HEK293 (cell line): ENCODE measurements around the gene VTA1.

Experiments used
- CTCF ChIA-PET: fragments of 350-600 bp; formaldehyde crosslinking; extraction: SDS; loops from one replicate; lab custom pipeline; 2021; ENCODE audit warnings: antibody characterized with exemption; lab: Yijun Ruan, JAX
- POLR2A ChIA-PET: fragments of 300-600 bp; formaldehyde crosslinking; extraction: SDS; loops from one replicate; lab custom pipeline; 2020; ENCODE audit warnings: antibody characterized with exemption, inconsistent platforms; lab: Yijun Ruan, JAX
- H3K27ac ChIP-seq: fragments of 200-500 bp; sonication (Bioruptor generic); 2 replicates; pipeline ENCODE4 v1.5.1; 2014; ENCODE audit warnings: low read depth, low read length, control low read depth, inconsistent platforms; ENCODE audit errors: extremely low read depth
- H3K36me3 ChIP-seq, 2 experiments: fragments of 200-500 bp in 1 of 2; sonication (Bioruptor generic) in 1 of 2; 1 replicate in 1 of 2; 2 replicates in 1 of 2; pipeline ENCODE4 v1.5.1; 2014 to 2017; ENCODE audit warnings: inconsistent platforms in 2 of 2, low read length in 2 of 2; ENCODE audit not compliant: control insufficient read depth in 2 of 2, insufficient read depth in 1 of 2
- H3K4me1 ChIP-seq: fragments of 200-500 bp; sonication (Bioruptor generic); 2 replicates; pipeline ENCODE4 v1.5.1; 2014; ENCODE audit warnings: mild to moderate bottlenecking, low read length, inconsistent platforms; ENCODE audit not compliant: control insufficient read depth, insufficient read depth
- H3K4me3 ChIP-seq: 2 replicates; pipeline ENCODE4 v1.5.1; 2011; ENCODE audit warnings: low read depth, mild to moderate bottlenecking, control low read depth, low read length, moderate library complexity
- H3K9me3 ChIP-seq: fragments of 200-500 bp; sonication (Bioruptor generic); 2 replicates; pipeline ENCODE4 v1.5.1; 2014; ENCODE audit warnings: low read depth, low read length, inconsistent platforms; ENCODE audit not compliant: control insufficient read depth, insufficient read depth
- GLI4 ChIP-seq: fragments of 450-650 bp; formaldehyde crosslinking; IDR thresholded peaks from 2 replicates; pipeline ENCODE4 v1.5.1; 2016; ENCODE audit warnings: missing biosample characterization, missing genetic modification characterization
- SCRT2 ChIP-seq: fragments of 450-650 bp; formaldehyde crosslinking; IDR thresholded peaks from 2 replicates; pipeline ENCODE4 v1.5.1; 2016; ENCODE audit warnings: missing biosample characterization, missing genetic modification characterization
- YY1 ChIP-seq: fragments of 450-650 bp; formaldehyde crosslinking; IDR thresholded peaks from 2 replicates; pipeline ENCODE4 v1.5.1; 2018; ENCODE audit warnings: missing biosample characterization, missing genetic modification characterization
- ZNF175 ChIP-seq: fragments of 450-650 bp; formaldehyde crosslinking; IDR thresholded peaks from 2 replicates; pipeline ENCODE4 v1.5.1; 2016; ENCODE audit warnings: missing biosample characterization, missing genetic modification characterization
- ZNF23 ChIP-seq: fragments of 450-650 bp; formaldehyde crosslinking; IDR thresholded peaks from 2 replicates; pipeline ENCODE4 v1.5.1; 2016; ENCODE audit warnings: missing biosample characterization, missing genetic modification characterization, borderline replicate concordance
- ZNF292 ChIP-seq: fragments of 450-650 bp; formaldehyde crosslinking; IDR thresholded peaks from 2 replicates; pipeline ENCODE4 v1.5.1; 2016; ENCODE audit warnings: low read depth, missing biosample characterization, missing genetic modification characterization, borderline replicate concordance
- ZNF391 ChIP-seq: fragments of 450-650 bp; formaldehyde crosslinking; IDR thresholded peaks from 2 replicates; pipeline ENCODE4 v1.5.1; 2016; ENCODE audit warnings: low read depth, missing biosample characterization, missing genetic modification characterization, borderline replicate concordance
- ZNF571 ChIP-seq: fragments of 450-650 bp; formaldehyde crosslinking; IDR thresholded peaks from 2 replicates; pipeline ENCODE4 v1.5.0; 2017; ENCODE audit warnings: missing biosample characterization, missing genetic modification characterization
- ZNF600 ChIP-seq: fragments of 450-650 bp; formaldehyde crosslinking; IDR thresholded peaks from 2 replicates; pipeline ENCODE4 v1.5.1; 2016; ENCODE audit warnings: missing biosample characterization, missing genetic modification characterization
- ZNF610 ChIP-seq: fragments of 450-650 bp; formaldehyde crosslinking; IDR thresholded peaks from 2 replicates; pipeline ENCODE4 v1.5.1; 2016; ENCODE audit warnings: missing biosample characterization, missing genetic modification characterization, borderline replicate concordance
- ZNF747 ChIP-seq: fragments of 450-650 bp; formaldehyde crosslinking; IDR thresholded peaks from 2 replicates; pipeline ENCODE4 v1.5.1; 2016; ENCODE audit warnings: missing biosample characterization, missing genetic modification characterization
- ZNF785 ChIP-seq: fragments of 450-650 bp; formaldehyde crosslinking; IDR thresholded peaks from 2 replicates; pipeline ENCODE4 v1.5.1; 2016; ENCODE audit warnings: missing biosample characterization, missing genetic modification characterization
- TF ChIP-seq, protein P1 (sequence below): fragments of 450-650 bp; formaldehyde crosslinking; IDR thresholded peaks from 2 replicates; pipeline ENCODE4 v1.5.1; 2016; ENCODE audit warnings: missing biosample characterization, missing genetic modification characterization
- TF ChIP-seq, protein P2 (sequence below): fragments of 450-650 bp; formaldehyde crosslinking; IDR thresholded peaks from 2 replicates; pipeline ENCODE4 v1.5.1; 2016; ENCODE audit warnings: missing biosample characterization, missing genetic modification characterization
- TF ChIP-seq, protein P3 (sequence below): fragments of 450-650 bp; formaldehyde crosslinking; IDR thresholded peaks from 2 replicates; pipeline ENCODE4 v1.5.0; 2017; ENCODE audit warnings: missing biosample characterization, missing genetic modification characterization, borderline replicate concordance
- TF ChIP-seq, protein P4 (sequence below): fragments of 450-650 bp; formaldehyde crosslinking; IDR thresholded peaks from 2 replicates; pipeline ENCODE4 v1.5.1; 2016; ENCODE audit warnings: missing biosample characterization, missing genetic modification characterization
- TF ChIP-seq, protein P5 (sequence below): fragments of 450-650 bp; formaldehyde crosslinking; IDR thresholded peaks from 2 replicates; pipeline ENCODE4 v1.5.1; 2016; ENCODE audit warnings: missing biosample characterization, missing genetic modification characterization

The VTA1 gene

DNA sequence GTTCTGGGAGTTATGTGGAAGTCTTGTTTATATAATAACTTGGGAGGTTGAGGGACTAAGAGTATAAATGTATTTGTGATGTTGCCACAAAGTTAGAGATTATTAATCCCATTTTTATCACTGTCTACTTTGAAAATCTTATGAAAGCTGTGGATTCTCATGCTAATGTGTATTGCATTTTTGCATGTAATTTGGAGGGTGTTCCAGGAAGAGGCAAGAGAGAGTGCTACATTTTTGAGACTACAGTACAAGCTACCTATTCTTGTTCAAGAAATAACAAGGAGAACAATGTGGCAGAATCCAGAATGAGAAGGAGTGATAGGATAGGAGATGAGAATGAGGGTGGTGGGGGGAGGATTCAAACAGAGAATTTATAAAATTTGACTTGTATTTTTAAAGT, 34.9 kb downstream of the VTA1 start (continued):
- TF ChIP-seq ZNF600 (no peak), ZNF747 (tag by site-specific recombination) (no peak)
- TF ChIP-seq, protein P1, sequence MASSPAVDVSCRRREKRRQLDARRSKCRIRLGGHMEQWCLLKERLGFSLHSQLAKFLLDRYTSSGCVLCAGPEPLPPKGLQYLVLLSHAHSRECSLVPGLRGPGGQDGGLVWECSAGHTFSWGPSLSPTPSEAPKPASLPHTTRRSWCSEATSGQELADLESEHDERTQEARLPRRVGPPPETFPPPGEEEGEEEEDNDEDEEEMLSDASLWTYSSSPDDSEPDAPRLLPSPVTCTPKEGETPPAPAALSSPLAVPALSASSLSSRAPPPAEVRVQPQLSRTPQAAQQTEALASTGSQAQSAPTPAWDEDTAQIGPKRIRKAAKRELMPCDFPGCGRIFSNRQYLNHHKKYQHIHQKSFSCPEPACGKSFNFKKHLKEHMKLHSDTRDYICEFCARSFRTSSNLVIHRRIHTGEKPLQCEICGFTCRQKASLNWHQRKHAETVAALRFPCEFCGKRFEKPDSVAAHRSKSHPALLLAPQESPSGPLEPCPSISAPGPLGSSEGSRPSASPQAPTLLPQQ (tag by site-specific recombination), result no peak

DNA sequence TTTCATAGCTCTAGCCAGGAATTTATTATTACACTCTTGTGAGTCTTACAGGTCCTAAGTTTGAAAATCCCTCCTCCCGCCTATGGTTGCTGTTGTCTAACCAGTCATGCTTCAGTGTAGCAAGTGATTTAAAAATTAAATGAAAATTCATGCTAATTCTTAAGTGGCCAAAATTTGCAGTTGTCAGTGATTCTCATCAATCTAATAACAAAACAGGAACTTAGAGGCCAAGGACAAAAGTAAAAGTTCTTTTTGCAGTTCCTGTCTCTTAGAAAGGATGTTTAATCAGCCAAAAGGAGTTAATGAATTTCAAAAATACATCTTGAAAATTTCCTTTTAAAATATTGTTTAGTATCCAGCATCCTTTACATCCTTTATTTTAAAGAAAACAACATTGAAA, 36.3 kb downstream of the VTA1 start:
- POLR2A ChIA-PET, result no interaction called here
- H3K36me3 ChIP-seq, result peaks cover under 1 to 6% of the 10 kb centered on the region in 2 experiments; a peak in 1 of 3 replicates
- no peak overlapping the region for H3K4me3 ChIP-seq
- H3K4me1 ChIP-seq, result peaks cover 13% of the 10 kb centered on the region
- H3K9me3 ChIP-seq, result no peaks in the 10 kb centered on the region
- CTCF ChIA-PET, result interaction anchor here (0.6 kb wide), 1 partner anchor 74 kb away, joined by 3 read pairs; no protein-coding TSS in a partner anchor
- H3K27ac ChIP-seq, result no peak overlapping the region
- no peak for TF ChIP-seq ZNF610 (tag by site-specific recombination)
- no peak for TF ChIP-seq ZNF175 (tag by site-specific recombination)
- no peak for TF ChIP-seq ZNF571
- TF ChIP-seq, protein P2, sequence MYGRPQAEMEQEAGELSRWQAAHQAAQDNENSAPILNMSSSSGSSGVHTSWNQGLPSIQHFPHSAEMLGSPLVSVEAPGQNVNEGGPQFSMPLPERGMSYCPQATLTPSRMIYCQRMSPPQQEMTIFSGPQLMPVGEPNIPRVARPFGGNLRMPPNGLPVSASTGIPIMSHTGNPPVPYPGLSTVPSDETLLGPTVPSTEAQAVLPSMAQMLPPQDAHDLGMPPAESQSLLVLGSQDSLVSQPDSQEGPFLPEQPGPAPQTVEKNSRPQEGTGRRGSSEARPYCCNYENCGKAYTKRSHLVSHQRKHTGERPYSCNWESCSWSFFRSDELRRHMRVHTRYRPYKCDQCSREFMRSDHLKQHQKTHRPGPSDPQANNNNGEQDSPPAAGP (tag by site-specific recombination), result no peak
- no peak for TF ChIP-seq ZNF785 (tag by site-specific recombination)
- TF ChIP-seq ZNF23 (tag by site-specific recombination), result no peak

DNA sequence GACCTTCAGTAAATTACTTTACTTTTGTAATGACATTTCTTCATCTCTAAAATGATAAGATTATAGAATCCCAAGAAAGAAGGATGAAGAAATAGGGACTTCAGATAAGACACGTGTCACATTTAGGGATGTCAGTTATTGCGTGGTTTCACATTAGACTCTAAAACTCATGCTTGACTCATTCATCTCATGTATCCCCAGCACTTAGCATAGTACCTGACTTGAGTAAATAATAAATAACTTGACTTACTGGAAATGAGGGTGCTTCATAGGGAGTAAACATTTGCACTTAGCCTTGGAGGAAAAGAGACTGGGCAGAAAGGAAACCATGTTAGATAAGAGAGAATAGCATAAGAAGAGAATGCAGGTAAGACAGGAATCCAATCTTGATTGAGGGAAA, 37.2 kb downstream of the VTA1 start:
- ChIA-PET CTCF (no interaction called here), POLR2A (no interaction called here)
- no peaks in the 10 kb centered on the region for H3K9me3 ChIP-seq
- H3K4me3 ChIP-seq, result no peak overlapping the region
- H3K4me1 ChIP-seq, result peaks cover 13% of the 10 kb centered on the region
- H3K36me3 ChIP-seq, result peaks cover 0 to 9% of the 10 kb centered on the region in 2 experiments; a peak in 1 of 3 replicates
- TF ChIP-seq SCRT2 (no peak), GLI4 (tag by site-specific recombination) (peak; percentile 67; the same call in 1 of the 2 replicates), YY1 (tag by site-specific recombination) (no peak)
- TF ChIP-seq, protein P3, sequence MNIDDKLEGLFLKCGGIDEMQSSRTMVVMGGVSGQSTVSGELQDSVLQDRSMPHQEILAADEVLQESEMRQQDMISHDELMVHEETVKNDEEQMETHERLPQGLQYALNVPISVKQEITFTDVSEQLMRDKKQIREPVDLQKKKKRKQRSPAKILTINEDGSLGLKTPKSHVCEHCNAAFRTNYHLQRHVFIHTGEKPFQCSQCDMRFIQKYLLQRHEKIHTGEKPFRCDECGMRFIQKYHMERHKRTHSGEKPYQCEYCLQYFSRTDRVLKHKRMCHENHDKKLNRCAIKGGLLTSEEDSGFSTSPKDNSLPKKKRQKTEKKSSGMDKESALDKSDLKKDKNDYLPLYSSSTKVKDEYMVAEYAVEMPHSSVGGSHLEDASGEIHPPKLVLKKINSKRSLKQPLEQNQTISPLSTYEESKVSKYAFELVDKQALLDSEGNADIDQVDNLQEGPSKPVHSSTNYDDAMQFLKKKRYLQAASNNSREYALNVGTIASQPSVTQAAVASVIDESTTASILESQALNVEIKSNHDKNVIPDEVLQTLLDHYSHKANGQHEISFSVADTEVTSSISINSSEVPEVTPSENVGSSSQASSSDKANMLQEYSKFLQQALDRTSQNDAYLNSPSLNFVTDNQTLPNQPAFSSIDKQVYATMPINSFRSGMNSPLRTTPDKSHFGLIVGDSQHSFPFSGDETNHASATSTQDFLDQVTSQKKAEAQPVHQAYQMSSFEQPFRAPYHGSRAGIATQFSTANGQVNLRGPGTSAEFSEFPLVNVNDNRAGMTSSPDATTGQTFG (tag by site-specific recombination), result no peak
- no peak overlapping the region for H3K27ac ChIP-seq

DNA sequence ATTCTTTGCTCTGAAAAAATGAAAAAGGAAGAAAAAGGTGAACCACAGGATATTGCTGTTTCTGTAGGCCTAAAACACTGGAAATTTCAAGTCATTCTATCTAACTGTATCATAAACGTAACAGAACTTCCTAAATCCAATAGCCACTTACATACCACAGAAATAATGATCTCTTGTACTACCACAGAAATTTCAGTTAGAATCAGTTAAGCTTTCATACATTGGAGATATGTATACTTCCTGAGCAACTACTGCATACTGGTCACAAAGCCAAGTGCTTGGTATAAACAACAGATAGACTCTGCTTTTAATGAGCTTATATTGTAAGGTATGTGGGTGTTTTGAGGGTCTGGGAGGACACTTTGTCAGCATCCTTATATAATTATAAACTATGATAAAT, 38.6 kb downstream of the VTA1 start:
- no peak overlapping the region for H3K4me3 ChIP-seq
- H3K4me1 ChIP-seq, result peaks cover 13% of the 10 kb centered on the region
- peaks cover 0 to 12% of the 10 kb centered on the region in 2 experiments; a peak in 1 of 3 replicates for H3K36me3 ChIP-seq
- POLR2A ChIA-PET, result no interaction called here
- no peak overlapping the region for H3K27ac ChIP-seq
- H3K9me3 ChIP-seq, result no peaks in the 10 kb centered on the region
- CTCF ChIA-PET, result interaction anchor here (0.6 to 2.7 kb wide), 5 partner anchors 9 to 522 kb away, joined by 3 to 37 read pairs (median 4); no protein-coding TSS in a partner anchor
- TF ChIP-seq ZNF292 (no peak), ZNF391 (tag by site-specific recombination) (no peak)
- TF ChIP-seq, protein P4, sequence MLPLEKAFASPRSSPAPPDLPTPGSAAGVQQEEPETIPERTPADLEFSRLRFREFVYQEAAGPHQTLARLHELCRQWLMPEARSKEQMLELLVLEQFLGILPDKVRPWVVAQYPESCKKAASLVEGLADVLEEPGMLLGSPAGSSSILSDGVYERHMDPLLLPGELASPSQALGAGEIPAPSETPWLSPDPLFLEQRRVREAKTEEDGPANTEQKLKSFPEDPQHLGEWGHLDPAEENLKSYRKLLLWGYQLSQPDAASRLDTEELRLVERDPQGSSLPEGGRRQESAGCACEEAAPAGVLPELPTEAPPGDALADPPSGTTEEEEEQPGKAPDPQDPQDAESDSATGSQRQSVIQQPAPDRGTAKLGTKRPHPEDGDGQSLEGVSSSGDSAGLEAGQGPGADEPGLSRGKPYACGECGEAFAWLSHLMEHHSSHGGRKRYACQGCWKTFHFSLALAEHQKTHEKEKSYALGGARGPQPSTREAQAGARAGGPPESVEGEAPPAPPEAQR (tag by site-specific recombination), result no peak
- TF ChIP-seq, protein P5, sequence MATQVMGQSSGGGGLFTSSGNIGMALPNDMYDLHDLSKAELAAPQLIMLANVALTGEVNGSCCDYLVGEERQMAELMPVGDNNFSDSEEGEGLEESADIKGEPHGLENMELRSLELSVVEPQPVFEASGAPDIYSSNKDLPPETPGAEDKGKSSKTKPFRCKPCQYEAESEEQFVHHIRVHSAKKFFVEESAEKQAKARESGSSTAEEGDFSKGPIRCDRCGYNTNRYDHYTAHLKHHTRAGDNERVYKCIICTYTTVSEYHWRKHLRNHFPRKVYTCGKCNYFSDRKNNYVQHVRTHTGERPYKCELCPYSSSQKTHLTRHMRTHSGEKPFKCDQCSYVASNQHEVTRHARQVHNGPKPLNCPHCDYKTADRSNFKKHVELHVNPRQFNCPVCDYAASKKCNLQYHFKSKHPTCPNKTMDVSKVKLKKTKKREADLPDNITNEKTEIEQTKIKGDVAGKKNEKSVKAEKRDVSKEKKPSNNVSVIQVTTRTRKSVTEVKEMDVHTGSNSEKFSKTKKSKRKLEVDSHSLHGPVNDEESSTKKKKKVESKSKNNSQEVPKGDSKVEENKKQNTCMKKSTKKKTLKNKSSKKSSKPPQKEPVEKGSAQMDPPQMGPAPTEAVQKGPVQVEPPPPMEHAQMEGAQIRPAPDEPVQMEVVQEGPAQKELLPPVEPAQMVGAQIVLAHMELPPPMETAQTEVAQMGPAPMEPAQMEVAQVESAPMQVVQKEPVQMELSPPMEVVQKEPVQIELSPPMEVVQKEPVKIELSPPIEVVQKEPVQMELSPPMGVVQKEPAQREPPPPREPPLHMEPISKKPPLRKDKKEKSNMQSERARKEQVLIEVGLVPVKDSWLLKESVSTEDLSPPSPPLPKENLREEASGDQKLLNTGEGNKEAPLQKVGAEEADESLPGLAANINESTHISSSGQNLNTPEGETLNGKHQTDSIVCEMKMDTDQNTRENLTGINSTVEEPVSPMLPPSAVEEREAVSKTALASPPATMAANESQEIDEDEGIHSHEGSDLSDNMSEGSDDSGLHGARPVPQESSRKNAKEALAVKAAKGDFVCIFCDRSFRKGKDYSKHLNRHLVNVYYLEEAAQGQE, result no peak
